ENCODE results near the gene SDK1. TPM values are rescaled to one million over a fixed set of nuclear protein-coding genes. Genes with fewer than 3 reads are reported as not detected.

SDK1 gene
- total RNA-seq, 2 experiments from 2014 or later: 0.19 to 0.36 TPM

GRCh38 chr7:3641582-3641981 is 340.5 kb downstream of the SDK1 start:
- no peaks in the 10 kb centered on the region for H4K20me1 ChIP-seq (ENCODE audit: insufficient read depth, low read length)
- CTCF ChIA-PET (ENCODE audit: unreplicated experiment): no interaction called here
- intact Hi-C loops (cut with micrococcal nuclease; ENCODE audit: unreplicated experiment): no loop called here
- DNase-seq (ENCODE audit: low spot score): no peak
- H3K79me2 ChIP-seq (ENCODE audit: insufficient read depth, low read depth, low read length): no peaks in the 10 kb centered on the region
- BruUV-seq (replicated peaks): no TSS peak
- H3K4me3 ChIP-seq (ENCODE audit: low read depth, low read length, poor library complexity, severe bottlenecking): no peak overlapping the region
- no peaks in the 10 kb centered on the region for H3K36me3 ChIP-seq (ENCODE audit: insufficient read depth, low read length)
- TF ChIP-seq, protein P1, sequence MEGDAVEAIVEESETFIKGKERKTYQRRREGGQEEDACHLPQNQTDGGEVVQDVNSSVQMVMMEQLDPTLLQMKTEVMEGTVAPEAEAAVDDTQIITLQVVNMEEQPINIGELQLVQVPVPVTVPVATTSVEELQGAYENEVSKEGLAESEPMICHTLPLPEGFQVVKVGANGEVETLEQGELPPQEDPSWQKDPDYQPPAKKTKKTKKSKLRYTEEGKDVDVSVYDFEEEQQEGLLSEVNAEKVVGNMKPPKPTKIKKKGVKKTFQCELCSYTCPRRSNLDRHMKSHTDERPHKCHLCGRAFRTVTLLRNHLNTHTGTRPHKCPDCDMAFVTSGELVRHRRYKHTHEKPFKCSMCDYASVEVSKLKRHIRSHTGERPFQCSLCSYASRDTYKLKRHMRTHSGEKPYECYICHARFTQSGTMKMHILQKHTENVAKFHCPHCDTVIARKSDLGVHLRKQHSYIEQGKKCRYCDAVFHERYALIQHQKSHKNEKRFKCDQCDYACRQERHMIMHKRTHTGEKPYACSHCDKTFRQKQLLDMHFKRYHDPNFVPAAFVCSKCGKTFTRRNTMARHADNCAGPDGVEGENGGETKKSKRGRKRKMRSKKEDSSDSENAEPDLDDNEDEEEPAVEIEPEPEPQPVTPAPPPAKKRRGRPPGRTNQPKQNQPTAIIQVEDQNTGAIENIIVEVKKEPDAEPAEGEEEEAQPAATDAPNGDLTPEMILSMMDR (conservative IDR thresholded peaks at IDR 0.05; ENCODE audit: low read length): no peak
- TF ChIP-seq EZH2phosphoT487 (IDR thresholded peaks at IDR 0.05; ENCODE audit: borderline replicate concordance, low read depth, low read length): no peak
- H3K4me1 ChIP-seq (ENCODE audit: insufficient read depth, low read length, poor library complexity, severe bottlenecking): no peaks in the 10 kb centered on the region
- H3K27ac ChIP-seq (ENCODE audit: low read depth, low read length, poor library complexity, severe bottlenecking): no peak overlapping the region
- POLR2A ChIA-PET: interaction anchor here (0.6 to 1.4 kb wide), 3 partner anchors 23 to 236 kb away, joined by 3 read pairs; no protein-coding TSS in a partner anchor
- no peaks in the 10 kb centered on the region for H3K9me3 ChIP-seq (ENCODE audit: low read length)
- no peak overlapping the region for H3K4me2 ChIP-seq (ENCODE audit: low read length)
- H2AFZ ChIP-seq (ENCODE audit: low read length): no peak overlapping the region
- H3K9me2 ChIP-seq (ENCODE audit: insufficient read depth, low read length): no peaks in the 10 kb centered on the region

DNA sequence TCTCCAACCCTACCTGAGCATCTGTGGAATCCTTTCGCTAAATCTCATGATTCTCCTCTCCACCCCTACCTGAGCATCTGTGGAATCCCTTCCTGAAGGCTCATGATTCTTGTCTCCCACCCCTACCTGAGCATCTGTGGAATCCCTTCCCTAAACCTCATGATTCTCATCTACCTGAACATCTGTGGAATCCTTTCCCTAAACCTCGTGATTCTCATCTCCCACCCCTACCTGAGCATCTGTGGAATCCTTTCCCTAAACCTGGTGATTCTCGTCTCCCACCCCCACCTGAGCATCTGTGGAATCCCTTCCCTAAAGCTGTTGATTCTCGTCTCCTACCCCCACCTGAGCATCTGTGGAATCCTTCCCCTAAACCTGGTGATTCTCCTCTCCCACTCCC is 342.0 kb downstream of the SDK1 start:
- Histone ChIP-seq H2AFZ (ENCODE audit: low read length) (no peak overlapping the region), H3K9me3 (ENCODE audit: low read length) (no peaks in the 10 kb centered on the region), H3K4me1 (ENCODE audit: insufficient read depth, low read length, poor library complexity, severe bottlenecking) (no peaks in the 10 kb centered on the region), H3K27ac (ENCODE audit: low read depth, low read length, poor library complexity, severe bottlenecking) (no peak overlapping the region), H3K9me2 (ENCODE audit: insufficient read depth, low read length) (no peaks in the 10 kb centered on the region), H3K4me2 (ENCODE audit: low read length) (no peak overlapping the region), H4K20me1 (ENCODE audit: insufficient read depth, low read length) (no peaks in the 10 kb centered on the region), H3K4me3 (ENCODE audit: low read depth, low read length, poor library complexity, severe bottlenecking) (no peak overlapping the region), H3K36me3 (ENCODE audit: insufficient read depth, low read length) (no peaks in the 10 kb centered on the region), H3K79me2 (ENCODE audit: insufficient read depth, low read depth, low read length) (no peaks in the 10 kb centered on the region)
- no peak for DNase-seq (ENCODE audit: low spot score)
- no TSS peak for BruUV-seq (replicated peaks)
- intact Hi-C loops (cut with micrococcal nuclease; ENCODE audit: unreplicated experiment): no loop called here
- POLR2A ChIA-PET: no interaction called here
- TF ChIP-seq, protein P1 (conservative IDR thresholded peaks at IDR 0.05; ENCODE audit: low read length): no peak
- TF ChIP-seq EZH2phosphoT487 (IDR thresholded peaks at IDR 0.05; ENCODE audit: borderline replicate concordance, low read depth, low read length): no peak
- CTCF ChIA-PET (ENCODE audit: unreplicated experiment): no interaction called here

DNA sequence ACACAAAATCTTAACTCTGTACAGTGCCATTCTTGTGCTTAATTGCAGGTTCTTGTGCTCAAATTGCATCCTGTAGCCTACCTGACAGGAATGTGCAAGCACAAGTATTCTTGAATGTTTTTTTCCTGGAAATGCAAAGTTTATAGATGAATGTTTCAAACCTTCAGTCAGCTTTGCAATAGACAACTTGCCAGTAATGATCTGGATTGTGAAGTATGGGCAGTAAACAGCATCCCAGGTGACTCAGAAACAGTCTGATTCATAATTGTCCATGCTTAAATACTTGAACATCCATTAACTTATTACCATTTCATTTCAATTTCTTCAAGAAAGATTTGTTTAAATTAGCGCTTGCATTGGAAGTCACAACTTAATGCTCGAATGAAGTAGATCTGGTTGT is 347.2 kb downstream of the SDK1 start:
- TF ChIP-seq EZH2phosphoT487 (IDR thresholded peaks at IDR 0.05; ENCODE audit: borderline replicate concordance, low read depth, low read length): no peak
- TF ChIP-seq, protein P1 (conservative IDR thresholded peaks at IDR 0.05; ENCODE audit: low read length): no peak
- no peak overlapping the region for H2AFZ ChIP-seq (ENCODE audit: low read length)
- no peaks in the 10 kb centered on the region for H3K79me2 ChIP-seq (ENCODE audit: insufficient read depth, low read depth, low read length)
- H3K9me2 ChIP-seq (ENCODE audit: insufficient read depth, low read length): no peaks in the 10 kb centered on the region
- H3K36me3 ChIP-seq (ENCODE audit: insufficient read depth, low read length): no peaks in the 10 kb centered on the region
- H4K20me1 ChIP-seq (ENCODE audit: insufficient read depth, low read length): no peaks in the 10 kb centered on the region
- no peak overlapping the region for H3K4me3 ChIP-seq (ENCODE audit: low read depth, low read length, poor library complexity, severe bottlenecking)
- no peaks in the 10 kb centered on the region for H3K4me1 ChIP-seq (ENCODE audit: insufficient read depth, low read length, poor library complexity, severe bottlenecking)
- DNase-seq (ENCODE audit: low spot score): no peak
- no peak overlapping the region for H3K27ac ChIP-seq (ENCODE audit: low read depth, low read length, poor library complexity, severe bottlenecking)
- no peaks in the 10 kb centered on the region for H3K9me3 ChIP-seq (ENCODE audit: low read length)
- H3K4me2 ChIP-seq (ENCODE audit: low read length): no peak overlapping the region
- intact Hi-C loops (cut with micrococcal nuclease; ENCODE audit: unreplicated experiment): no loop called here
- CTCF ChIA-PET (ENCODE audit: unreplicated experiment): no interaction called here
- no TSS peak for BruUV-seq (replicated peaks)
- POLR2A ChIA-PET: no interaction called here

Data from OCI-LY7 (cell line).